LoVo (cell line): Measurements from ENCODE around the gene CDHR5.

Source experiments
- DNase-seq: peaks from one replicate; pipeline ENCODE4 v3.0.0-alpha.2; 2016; ENCODE audit warnings: low spot score

Gene CDHR5

DNA sequence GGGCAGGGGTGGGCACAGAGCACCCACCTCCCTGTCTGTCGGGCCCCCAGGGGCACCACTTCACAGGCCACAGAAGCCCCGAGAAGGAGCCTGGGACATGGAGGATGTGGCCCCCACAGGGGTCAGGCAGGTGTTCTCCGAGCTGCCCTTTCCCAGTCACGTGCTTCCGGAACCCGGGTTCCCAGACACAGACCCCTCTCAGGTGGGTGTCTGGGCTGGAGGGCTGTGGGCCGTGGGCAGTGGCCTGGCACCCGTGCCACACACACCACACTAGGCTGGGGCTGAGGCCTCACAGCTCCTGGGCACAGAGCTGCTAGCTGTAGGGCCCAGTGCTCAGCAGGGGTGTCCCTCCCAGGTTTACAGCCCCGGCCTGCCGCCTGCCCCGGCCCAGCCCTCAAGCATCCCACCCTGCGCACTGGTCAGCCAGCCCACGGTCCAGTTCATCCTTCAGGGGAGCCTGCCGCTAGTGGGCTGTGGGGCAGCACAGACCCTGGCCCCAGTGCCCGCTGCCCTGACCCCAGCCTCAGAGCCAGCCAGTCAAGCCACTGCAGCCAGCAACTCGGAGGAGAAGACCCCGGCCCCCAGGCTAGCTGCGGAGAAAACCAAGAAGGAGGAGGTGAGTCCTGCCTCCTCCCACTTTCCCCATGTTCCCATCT, 14.5 kb downstream of the CDHR5 start:
- DNase-seq: no peak

DNA sequence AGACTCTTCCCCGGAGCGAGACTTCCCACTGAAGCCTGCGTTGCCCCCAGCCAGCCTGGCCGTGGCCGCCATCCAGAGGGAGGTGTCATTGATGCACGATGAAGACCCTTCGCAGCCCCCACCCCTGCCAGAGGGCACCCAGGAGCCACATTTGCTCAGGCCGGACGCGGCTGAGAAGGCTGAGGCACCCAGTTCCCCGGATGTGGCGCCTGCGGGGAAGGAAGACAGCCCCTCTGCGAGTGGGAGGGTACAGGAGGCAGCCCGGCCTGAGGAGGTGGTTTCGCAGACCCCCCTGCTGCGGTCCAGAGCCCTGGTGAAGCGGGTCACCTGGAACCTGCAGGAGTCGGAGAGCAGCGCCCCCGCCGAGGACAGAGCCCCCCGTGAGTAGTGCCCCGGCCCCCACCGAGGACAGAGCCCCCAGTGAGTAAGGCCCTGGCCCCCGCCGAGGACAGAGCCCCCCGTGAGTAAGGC, 15.4 kb downstream of the CDHR5 start:
- DNase-seq: no peak

DNA sequence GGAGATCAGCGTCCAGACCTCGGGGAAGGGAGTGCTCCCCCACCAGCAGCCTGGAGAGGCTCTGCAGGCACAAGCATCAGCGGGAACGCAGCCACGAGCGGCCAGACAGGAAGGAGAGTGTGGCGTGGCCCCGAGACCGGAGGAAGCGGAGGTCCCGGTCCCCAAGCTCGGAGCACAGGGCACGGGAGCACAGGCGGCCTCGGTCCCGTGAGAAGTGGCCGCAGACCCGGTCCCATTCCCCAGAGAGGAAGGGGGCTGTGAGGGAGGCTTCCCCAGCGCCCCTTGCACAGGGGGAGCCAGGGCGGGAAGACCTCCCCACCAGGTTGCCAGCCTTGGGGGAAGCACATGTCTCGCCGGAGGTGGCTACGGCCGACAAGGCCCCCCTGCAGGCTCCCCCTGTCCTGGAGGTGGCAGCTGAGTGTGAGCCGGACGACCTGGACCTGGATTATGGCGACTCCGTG, 15.9 kb downstream of the CDHR5 start:
- no peak for DNase-seq

DNA sequence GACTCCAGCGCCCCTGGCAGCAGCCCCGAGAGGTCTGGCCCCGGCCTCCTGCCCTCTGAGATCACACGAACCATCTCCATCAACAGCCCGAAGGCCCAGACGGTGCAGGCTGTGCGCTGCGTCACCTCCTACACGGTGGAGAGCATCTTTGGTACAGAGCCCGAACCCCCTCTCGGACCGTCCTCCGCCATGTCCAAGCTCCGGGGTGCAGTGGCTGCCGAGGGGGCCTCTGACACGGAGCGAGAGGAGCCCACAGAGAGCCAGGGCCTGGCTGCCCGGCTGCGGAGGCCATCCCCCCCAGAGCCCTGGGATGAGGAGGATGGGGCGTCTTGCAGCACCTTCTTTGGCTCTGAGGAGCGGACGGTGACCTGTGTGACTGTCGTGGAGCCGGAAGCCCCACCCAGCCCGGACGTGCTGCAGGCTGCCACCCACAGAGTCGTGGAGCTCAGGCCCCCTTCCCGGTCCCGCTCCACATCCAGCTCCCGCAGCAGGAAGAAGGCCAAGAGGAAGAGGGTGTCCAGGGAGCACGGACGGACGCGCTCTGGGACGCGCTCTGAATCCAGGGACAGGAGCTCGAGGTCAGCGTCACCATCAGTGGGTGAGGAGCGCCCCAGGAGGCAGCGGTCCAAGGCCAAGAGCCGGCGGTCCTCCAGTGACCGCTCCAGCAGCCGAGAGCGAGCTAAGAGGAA, 16.6 kb downstream of the CDHR5 start:
- DNase-seq: no peak

DNA sequence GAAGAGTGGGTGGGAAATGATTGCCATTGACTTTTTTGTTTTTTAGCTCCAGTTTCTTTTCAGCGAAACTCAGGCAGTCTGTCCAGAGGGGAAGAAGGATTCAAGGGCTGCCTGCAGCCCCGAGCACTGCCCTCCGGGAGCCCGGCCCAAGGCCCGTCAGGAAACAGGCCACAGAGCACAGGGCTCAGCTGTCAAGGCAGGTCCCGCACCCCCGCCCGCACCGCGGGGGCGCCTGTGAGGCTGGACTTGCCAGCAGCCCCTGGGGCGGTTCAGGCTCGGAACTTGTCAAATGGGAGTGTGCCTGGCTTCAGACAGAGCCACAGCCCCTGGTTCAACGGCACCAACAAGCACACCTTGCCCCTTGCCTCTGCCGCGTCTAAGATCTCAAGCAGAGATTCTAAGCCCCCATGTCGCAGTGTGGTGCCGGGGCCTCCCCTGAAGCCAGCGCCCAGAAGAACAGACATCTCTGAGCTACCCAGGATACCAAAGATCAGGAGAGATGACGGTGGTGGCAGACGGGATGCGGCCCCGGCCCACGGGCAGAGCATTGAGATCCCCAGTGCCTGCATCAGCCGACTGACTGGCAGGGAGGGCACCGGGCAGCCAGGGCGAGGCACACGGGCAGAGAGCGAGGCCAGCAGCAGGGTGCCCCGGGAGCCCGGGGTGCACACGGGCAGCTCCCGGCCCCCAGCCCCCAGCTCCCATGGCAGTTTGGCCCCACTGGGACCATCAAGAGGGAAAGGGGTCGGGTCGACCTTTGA, 17.6 kb downstream of the CDHR5 start:
- DNase-seq: no peak

DNA sequence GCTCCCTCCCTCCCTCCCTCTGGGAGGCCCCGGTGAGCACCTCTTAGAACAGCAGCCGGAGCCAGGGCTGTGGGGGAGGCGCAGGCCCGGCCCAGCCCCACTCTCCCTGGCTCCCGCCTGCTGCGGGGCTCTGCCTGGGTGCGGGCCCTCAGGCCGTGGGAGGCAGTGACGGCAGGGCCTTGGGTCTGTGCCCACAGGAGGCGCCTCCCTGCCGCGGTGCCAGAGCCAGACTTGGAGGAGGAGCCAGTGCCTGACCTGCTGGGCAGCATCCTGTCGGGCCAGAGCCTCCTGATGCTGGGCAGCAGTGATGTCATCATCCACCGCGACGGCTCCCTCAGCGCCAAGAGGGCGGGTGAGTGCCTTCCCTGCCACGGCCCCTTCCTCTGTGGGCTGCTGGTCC, 18.5 kb downstream of the CDHR5 start:
- DNase-seq: no peak

DNA sequence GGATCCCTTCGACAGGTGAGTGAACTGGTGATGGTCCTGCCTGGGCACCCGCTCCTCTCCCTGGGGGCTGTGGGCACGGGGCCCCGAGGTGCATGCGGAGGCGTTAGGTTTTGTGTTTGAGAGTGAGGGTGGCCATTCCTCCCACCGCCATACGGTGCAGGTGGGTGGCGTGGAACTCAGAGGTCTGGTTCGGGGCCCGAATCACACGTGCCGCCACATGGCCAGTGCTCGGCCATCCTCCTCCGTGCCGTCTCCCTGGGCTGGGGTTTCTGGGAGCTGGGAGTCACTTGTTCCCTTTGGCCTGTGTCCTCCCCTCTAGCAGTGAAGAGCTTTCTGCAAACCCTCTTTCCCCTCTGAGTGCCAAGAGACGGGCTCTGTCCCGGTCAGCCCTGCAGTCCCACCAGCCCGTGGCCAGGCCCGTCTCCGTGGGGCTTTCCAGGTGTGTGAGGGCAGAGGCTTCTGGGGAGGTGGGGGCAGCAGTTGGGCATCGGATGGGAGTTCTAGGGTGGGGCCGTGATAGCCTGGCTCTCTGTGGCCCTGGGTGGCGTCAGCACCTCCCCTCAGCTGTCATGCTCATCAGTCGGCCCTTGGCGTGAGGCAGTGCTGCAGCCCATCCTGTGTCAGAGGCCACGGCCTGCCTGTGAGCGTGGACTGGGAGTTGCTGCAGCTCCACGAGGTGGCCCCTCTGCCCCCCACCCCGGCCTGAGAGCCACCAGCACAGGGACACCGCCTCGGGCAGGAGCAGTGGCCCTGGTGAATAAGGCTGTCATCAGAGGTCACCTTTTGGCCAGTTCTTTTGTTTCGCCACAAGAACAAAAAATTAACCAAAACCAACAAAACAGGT, 19.2 kb downstream of the CDHR5 start:
- no peak for DNase-seq

DNA sequence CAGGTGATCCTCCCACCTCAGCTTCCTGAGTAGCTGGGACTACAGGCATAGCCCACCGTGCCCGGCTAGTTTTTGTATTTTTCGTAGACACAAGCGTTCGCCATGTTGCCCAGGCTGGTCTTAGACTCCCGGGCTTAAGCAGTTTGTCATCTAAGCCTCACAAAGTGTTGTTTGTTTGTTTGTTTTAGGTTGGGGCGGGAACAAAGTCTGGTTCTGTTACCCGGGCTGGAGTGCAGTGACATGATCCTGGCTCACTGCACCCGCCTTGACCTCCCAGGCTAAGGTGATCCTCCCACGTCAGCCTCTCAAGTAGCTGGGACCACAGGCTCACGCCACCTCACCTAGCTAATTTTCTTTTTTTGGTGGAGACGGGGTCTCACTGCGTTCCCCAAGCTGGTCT, 21.6 kb downstream of the CDHR5 start:
- DNase-seq: no peak

DNA sequence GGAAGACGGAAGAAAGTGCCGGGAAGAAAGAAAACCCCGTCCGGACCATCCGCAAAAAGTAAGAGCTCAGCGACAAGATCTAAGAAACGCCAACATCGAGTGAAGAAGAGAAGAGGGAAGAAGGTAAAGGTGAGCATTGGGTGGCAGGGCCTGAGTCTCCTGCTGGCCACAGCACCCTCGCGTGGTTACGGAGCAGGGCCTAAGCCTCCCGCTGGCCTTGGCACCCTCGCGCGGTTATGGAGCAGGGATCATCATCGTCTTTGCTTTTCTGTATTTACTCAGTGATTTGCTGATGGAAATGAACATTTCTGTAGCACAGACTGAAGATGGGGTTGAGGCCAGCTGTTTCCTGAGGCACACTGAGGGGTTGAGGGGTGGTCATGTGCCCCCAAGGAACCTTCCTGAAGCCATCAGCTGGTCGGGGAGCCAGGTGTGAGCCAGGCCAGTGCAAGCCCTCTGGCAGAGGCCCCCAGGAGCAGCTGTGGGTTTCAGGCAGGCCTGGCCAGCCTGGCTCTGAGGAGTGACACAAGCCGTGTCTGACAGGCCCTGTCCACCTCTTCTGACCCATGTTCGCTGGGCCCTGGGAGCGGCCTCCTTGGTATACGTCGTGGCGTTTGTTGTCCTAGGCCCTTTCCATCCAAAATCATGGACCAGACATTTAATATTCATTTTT, 23.0 kb downstream of the CDHR5 start:
- no peak for DNase-seq

DNA sequence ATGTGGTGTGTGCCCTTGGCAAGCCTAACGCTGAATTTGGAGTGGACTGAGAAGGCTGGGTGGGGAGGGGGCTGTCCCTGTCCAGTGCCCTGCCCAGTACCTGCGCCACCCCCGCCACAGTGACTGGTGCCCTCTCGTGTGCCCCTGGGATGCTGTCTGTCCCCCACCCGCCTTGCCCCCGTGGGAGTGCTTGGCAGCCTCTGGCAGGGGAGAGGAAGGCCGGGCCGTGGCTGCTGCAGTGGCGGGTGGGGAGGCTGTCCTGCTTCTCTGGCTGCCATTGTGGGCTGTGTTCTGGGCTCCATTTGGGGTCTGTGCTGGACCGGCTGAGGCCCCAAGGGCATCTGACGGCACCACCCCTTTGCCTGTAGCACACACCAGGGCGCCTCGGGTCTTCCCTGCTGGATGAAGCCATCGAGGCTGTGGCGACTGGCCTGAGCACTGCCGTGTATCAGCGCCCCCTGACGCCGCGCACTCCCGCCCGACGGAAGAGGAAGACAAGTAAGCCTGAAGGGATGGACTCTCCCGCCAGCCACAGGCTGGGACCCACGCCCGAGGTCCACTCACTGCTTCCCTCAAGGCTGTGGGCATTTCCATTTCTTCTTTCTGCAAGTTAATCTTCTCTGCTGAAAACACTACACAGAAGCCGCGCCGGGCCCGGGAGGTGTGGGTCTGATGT, 26.6 kb downstream of the CDHR5 start:
- DNase-seq: no peak

DNA sequence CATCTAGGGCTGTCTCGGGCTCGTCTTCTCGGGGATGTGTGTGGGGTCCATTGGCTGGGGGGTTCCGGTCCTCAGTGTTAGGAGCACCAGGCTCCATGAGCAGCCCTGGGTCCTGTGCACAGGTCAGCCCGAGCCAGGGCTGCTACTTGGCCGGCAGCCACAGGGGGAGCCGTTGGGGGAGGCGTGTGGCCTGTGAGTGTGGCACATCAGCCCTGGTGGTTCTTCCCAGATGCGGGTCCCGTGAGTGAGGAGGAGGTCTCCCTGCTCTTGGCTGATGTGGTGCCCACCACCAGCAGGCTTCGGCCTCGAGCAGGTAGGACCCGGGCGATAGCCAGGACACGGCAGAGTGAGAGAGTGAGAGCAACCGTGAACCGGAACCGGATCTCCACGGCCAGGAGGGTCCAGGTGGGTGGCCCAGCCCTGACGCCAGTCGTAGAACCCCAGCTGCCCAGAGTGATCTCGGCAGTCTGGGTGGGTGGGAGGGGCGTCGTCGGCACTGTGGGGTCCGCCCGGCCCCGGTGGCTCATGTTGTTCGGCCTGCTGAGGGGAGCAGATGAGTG, 27.5 kb downstream of the CDHR5 start:
- no peak for DNase-seq

DNA sequence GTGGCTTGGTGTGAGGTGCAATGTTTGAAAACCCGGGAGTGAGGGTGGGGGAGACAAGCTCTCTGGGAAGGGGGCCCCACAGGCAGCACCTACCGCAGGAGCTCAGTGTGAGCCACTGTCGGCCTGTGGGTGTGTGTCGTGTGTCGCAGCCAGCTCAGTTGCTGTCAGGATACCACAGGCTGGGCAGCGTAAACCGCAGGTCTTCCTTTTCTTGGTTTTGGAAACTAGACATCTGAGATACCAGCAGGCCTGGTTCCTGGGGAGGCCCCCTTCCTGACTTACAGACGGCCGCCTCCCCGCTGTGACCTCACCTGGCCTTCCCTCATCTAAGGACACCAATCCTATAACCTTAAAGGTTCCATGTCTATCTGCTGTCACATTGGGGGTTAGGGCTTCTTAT, 28.4 kb downstream of the CDHR5 start:
- DNase-seq: no peak

DNA sequence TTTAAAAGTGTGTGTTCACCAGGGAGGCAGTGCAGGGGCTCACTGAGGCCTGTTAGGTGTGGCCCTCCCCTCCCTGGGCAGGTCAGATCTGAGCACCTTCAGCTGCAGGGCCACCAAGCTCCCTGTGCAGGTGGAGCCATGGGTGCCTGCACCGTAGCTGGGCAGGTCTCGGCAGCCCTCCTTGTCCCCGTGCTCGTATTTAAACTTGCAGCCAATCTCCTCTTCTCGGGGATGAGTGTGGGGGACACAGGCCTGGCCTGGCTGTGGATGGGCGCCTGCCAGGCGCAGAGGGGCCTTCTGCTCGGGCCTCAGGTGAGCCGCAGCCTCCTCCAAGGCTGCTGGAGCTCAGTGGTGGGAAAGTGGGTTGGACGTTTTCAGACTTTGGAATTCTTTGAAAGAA, 29.4 kb downstream of the CDHR5 start:
- no peak for DNase-seq

DNA sequence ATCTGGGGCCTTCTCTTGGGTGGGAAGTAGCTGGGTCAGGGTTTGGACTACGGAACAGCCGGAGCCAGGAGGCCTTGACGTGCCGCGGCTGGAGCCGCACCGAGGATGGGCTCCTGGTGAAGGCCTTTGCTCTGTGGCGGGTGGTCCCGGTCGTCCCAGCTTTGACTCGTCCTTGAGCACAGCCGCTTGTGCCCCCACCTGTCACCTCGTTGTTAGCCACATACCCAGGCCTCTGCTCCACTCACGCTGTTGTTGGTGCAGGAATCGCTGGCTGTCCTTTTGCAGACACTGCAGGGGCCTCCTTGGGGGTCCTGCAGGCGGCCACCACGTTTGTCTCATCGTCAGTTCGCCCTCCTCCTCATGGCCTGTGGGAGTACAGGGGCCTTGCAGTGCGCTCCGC, 31.4 kb downstream of the CDHR5 start:
- DNase-seq: no peak

DNA sequence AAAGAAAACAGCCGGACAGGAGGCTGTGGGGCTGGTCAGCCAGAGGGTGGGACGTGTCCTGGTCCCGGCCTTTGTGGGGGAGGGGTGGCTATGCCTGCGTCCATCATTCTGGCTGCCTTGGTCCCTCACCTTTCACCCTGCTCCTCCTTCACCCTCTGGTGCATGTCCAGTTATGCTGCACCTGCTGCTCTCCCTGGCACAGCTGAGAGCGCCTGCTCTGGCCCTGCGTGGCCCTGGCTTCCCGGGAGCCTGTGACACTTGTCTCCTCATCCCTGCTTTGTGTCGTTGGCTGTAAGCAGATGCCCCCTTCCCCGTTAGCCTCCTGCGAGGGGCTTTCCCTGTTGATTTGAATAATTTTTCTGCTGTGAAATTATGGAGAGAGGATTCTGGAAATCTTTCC, 31.8 kb downstream of the CDHR5 start:
- DNase-seq: no peak

DNA sequence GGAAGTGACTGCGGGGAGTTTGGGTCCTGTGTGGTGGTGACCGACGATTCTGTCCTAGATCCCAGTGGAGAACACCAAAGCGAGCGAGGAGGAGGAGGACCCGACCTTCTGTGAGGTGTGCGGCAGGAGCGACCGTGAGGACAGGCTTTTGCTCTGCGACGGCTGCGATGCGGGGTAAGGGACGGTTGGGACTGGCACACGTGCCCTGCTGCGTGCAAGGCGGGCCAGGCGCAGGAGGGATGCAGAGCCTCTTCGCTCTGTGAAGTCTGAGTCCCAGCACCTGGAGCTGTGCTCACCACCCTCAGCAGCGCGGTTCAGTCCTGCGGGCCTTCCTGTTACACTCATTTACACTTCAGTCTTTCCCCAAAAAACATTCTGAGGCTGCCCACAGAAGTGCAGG, 32.3 kb downstream of the CDHR5 start:
- no peak for DNase-seq

DNA sequence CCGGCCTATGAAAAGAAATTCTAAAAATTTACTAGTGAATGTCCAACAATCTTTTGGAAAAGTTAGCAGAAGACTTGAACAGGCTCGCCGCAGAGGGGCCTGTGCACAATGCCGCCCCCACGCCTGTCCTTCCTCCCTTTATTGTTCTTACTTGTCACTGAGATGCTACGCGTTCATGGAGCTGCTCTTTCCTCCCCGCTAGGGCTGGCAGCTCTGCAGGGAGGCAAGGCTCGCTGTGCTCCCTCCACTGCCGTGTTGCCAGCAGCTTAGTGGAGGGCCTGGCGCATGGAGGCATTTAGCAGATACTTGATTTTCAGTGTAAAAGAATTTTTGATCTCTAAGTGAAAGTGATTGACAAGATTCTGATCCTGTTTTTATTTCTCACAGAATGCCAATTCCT, 33.8 kb downstream of the CDHR5 start:
- DNase-seq: no peak

DNA sequence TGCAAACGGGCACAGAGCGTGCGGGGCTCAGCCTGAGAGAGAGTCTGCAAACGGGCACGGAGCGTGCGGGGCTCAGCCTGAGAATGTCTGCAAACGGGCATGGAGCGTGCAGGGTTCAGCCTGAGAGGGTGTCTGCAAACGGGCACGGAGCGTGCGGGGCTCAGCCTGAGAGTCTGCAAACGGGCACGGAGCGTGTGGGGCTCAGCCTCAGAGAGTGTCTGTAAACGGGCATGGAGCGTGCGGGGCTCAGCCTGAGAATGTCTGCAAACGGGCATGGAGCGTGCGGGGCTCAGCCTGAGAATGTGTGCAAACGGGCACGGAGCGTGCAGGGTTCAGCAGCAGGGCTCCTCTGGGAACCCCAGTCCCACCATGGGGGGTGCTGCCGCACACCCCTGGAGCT, 35.0 kb downstream of the CDHR5 start:
- DNase-seq: no peak

DNA sequence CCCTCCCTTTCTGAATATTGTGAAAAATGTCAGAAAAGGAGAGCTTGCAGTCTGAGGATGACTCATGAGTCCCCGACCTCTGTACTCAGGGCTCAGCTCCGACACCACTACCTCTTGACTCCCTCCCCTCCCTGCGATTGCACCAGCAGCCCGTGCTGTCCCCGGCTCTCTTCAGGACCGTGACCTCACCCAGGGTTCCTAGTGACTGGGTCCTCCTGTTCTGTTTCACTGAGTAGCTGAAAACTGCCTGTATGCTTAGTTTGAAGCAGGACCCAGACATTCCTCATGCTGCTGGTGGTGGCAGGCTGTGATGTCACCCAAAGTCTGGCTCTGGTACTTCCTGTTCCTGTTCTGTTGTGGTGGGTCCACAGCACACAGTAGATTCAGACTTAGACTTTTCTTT, 36.8 kb downstream of the CDHR5 start:
- DNase-seq: no peak

DNA sequence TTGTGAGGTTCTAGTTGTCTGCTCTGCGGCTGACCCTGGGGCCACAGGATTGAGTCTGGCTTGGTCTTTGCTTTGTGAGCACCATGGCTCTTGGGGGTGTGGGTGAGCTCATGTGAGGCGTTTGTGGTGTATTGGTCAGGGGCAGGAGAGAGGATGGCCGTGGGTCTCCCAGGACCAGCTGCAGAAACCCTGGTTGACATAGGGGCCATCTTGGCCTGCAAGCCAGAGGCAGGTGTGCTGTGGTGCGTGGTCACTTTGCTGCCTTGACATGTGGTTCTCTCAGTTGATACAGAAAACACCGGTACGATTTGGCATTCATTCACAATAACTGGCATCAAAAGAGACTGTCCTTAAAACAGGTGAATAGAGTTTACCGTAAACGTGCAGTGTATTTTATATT, 37.2 kb downstream of the CDHR5 start:
- no peak for DNase-seq
